NCI-H187 (cell line): ENCODE data around the gene SH3PXD2A.

Experiments used
- DNase-seq, 2 experiments: peaks; one replicate each; lab custom pipeline; 2025; lab: John Stamatoyannopoulos, UW

SH3PXD2A gene

GRCh38 chr10:103724074-103724473 is 131.3 kb downstream of the SH3PXD2A start:
- no peak for DNase-seq

- no peak for DNase-seq
These were observed 131.8 kb downstream of the SH3PXD2A start for GRCh38 chr10:103723557-103723956.

- no peak for DNase-seq
These were observed 132.7 kb downstream of the SH3PXD2A start for GRCh38 chr10:103722632-103723031.

- DNase-seq, result no peak
These were observed 134.4 kb downstream of the SH3PXD2A start for GRCh38 chr10:103720964-103721335.

- DNase-seq, result no peak
These were observed 134.9 kb downstream of the SH3PXD2A start for GRCh38 chr10:103720328-103720963.

- no peak for DNase-seq
These were observed 136.3 kb downstream of the SH3PXD2A start for GRCh38 chr10:103719036-103719435.

GRCh38 chr10:103718247-103718620 is 137.1 kb downstream of the SH3PXD2A start:
- no peak for DNase-seq

GRCh38 chr10:103717341-103718246 is 137.8 kb downstream of the SH3PXD2A start:
- DNase-seq, result no peak

GRCh38 chr10:103716206-103717160 is 138.9 kb downstream of the SH3PXD2A start:
- DNase-seq, result no peak

GRCh38 chr10:103715430-103715829 is 139.9 kb downstream of the SH3PXD2A start:
- no peak for DNase-seq

GRCh38 chr10:103714232-103714891 is 141.0 kb downstream of the SH3PXD2A start:
- no peak for DNase-seq

GRCh38 chr10:103713676-103714075 is 141.7 kb downstream of the SH3PXD2A start:
- no peak for DNase-seq

GRCh38 chr10:103712898-103713498 is 142.4 kb downstream of the SH3PXD2A start:
- DNase-seq, result peak; percentile 4 to 22

- DNase-seq, result no peak
These were observed 143.2 kb downstream of the SH3PXD2A start for GRCh38 chr10:103712146-103712545.

- no peak for DNase-seq
These were observed 143.9 kb downstream of the SH3PXD2A start for GRCh38 chr10:103711351-103711994.

- no peak for DNase-seq
These were observed 144.9 kb downstream of the SH3PXD2A start for GRCh38 chr10:103710490-103710889.

GRCh38 chr10:103709341-103709920 is 145.9 kb downstream of the SH3PXD2A start:
- DNase-seq, result no peak

- no peak for DNase-seq
These were observed 146.6 kb downstream of the SH3PXD2A start for GRCh38 chr10:103708627-103709288.

- no peak for DNase-seq
These were observed 147.3 kb downstream of the SH3PXD2A start for GRCh38 chr10:103707956-103708626.
